Suppressor macrophage (primary cell): ENCODE measurements around the gene STPG2.

Source experiments
- DNase-seq, 4 experiments: peaks; one replicate each; pipeline ENCODE4 v3.0.0-alpha.2; 2020 to 2022

The STPG2 gene

GRCh38 chr4:98092833-98093439 is 50.3 kb downstream of the STPG2 start:
- peak; percentile 2 to 34 (median 10) for DNase-seq

GRCh38 chr4:98081936-98082335 is 61.3 kb downstream of the STPG2 start:
- no peak for DNase-seq

GRCh38 chr4:98068495-98068894 is 74.8 kb downstream of the STPG2 start:
- no peak for DNase-seq

GRCh38 chr4:98055800-98056501 is 87.3 kb downstream of the STPG2 start:
- DNase-seq = no peak

GRCh38 chr4:98046665-98047064 is 96.6 kb downstream of the STPG2 start:
- no peak for DNase-seq

- no peak for DNase-seq
Observed at GRCh38 chr4:98030059-98030458, 113.2 kb downstream of the STPG2 start.

- DNase-seq = no peak
Observed at GRCh38 chr4:98027827-98028226, 115.4 kb downstream of the STPG2 start.

GRCh38 chr4:98026362-98026761 is 116.9 kb downstream of the STPG2 start:
- peak in 1 of 4 experiments; percentile 5 for DNase-seq

- DNase-seq = no peak
Observed at GRCh38 chr4:98006814-98007412, 136.4 kb downstream of the STPG2 start.

GRCh38 chr4:98006060-98006459 is 137.2 kb downstream of the STPG2 start:
- no peak for DNase-seq

GRCh38 chr4:98000940-98001339 is 142.3 kb downstream of the STPG2 start:
- DNase-seq = no peak

GRCh38 chr4:97998203-97998602 is 145.1 kb downstream of the STPG2 start:
- DNase-seq = no peak

GRCh38 chr4:97994765-97995465 is 148.4 kb downstream of the STPG2 start:
- DNase-seq = no peak

- DNase-seq = no peak
Observed at GRCh38 chr4:97990409-97990808, 152.9 kb downstream of the STPG2 start.

GRCh38 chr4:97987019-97987648 is 156.1 kb downstream of the STPG2 start:
- peak in 1 of 4 experiments; percentile 4 for DNase-seq

GRCh38 chr4:97984545-97985131 is 158.6 kb downstream of the STPG2 start:
- no peak for DNase-seq

GRCh38 chr4:97978791-97979488 is 164.3 kb downstream of the STPG2 start:
- DNase-seq = no peak

GRCh38 chr4:97953171-97953941 is 189.9 kb downstream of the STPG2 start:
- no peak for DNase-seq

- no peak for DNase-seq
Observed at GRCh38 chr4:97952763-97953162, 190.5 kb downstream of the STPG2 start.

GRCh38 chr4:97950836-97951235 is 192.4 kb downstream of the STPG2 start:
- DNase-seq = no peak

- no peak for DNase-seq
Observed at GRCh38 chr4:97942951-97943350, 200.3 kb downstream of the STPG2 start.
